CD4-positive, alpha-beta memory T cell (primary cell): ENCODE measurements around the gene AIF1L. TPM values are rescaled to one million over a fixed set of nuclear protein-coding genes. Genes with fewer than 3 reads are reported as not detected.
A peak's percentile ranks its signal among the peaks of the same experiment; 100 is the strongest.

Source experiments
- CTCF ChIA-PET: fragments of 350-600 bp; sonication (Branson Sonifier 250); formaldehyde crosslinking; loops from one replicate; lab custom pipeline; 2021; ENCODE audit warnings: inconsistent platforms; ENCODE audit not compliant: partially characterized antibody; lab: Charles Lee
- POLR2A ChIA-PET: fragments of 350-600 bp; sonication (Branson Sonifier 250); formaldehyde crosslinking; loops from one replicate; lab custom pipeline; 2021; ENCODE audit not compliant: partially characterized antibody; lab: Charles Lee
- DNase-seq, 5 donors: peaks; one replicate each; pipeline versions ENCODE4 v3.0.0 to v3.0.0-alpha.2; 2020 to 2022; ENCODE audit warnings: mixed read lengths in 1 of 5
- H3K27ac ChIP-seq: one replicate; pipeline ENCODE4 v1.7.0; 2013; ENCODE audit warnings: low read depth, low read length
- H3K27me3 ChIP-seq: 2 replicates; pipeline ENCODE4 v1.7.0; 2013; ENCODE audit warnings: mild to moderate bottlenecking, low read length, moderate library complexity; ENCODE audit not compliant: insufficient read depth
- H3K36me3 ChIP-seq: 2 replicates; pipeline ENCODE4 v1.7.0; 2013; ENCODE audit warnings: mild to moderate bottlenecking, low read length, moderate library complexity; ENCODE audit not compliant: insufficient read depth
- H3K4me1 ChIP-seq: 2 replicates; pipeline ENCODE4 v1.7.0; 2013; ENCODE audit warnings: mild to moderate bottlenecking, low read length, moderate library complexity; ENCODE audit not compliant: insufficient read depth
- H3K4me3 ChIP-seq, 2 donors: one replicate each; pipeline ENCODE4 v1.7.0; 2013; ENCODE audit warnings: low read length in 2 of 2, mild to moderate bottlenecking in 1 of 2
- H3K9me3 ChIP-seq, 2 donors: one replicate each; pipeline ENCODE4 v1.7.0; 2013; ENCODE audit warnings: low read length in 2 of 2, control low read depth in 1 of 2; ENCODE audit not compliant: control insufficient read depth in 1 of 2
- H3K27ac Mint-ChIP-seq, 7 donors: one replicate each; pipeline ENCODE4 v1.8.0; 2020 to 2021; ENCODE audit warnings: mixed read lengths in 7 of 7, mild to moderate bottlenecking in 6 of 7, inconsistent platforms in 3 of 7, moderate library complexity in 3 of 7
- H3K27me3 Mint-ChIP-seq, 2 donors: one replicate each; pipeline ENCODE4 v1.8.0; 2020 to 2021; ENCODE audit warnings: mixed read lengths in 2 of 2
- H3K36me3 Mint-ChIP-seq, 2 donors: one replicate each; pipeline ENCODE4 v1.8.0; 2020 to 2021; ENCODE audit warnings: mixed read lengths in 2 of 2, inconsistent platforms in 1 of 2, mild to moderate bottlenecking in 1 of 2
- H3K4me1 Mint-ChIP-seq, 4 donors: one replicate each; pipeline ENCODE4 v1.8.0; 2020 to 2021; ENCODE audit warnings: mixed read lengths in 4 of 4, mild to moderate bottlenecking in 1 of 4
- H3K4me3 Mint-ChIP-seq, 8 donors: one replicate each; pipeline ENCODE4 v1.8.0; 2020 to 2021; ENCODE audit warnings: mixed read lengths in 8 of 8, mild to moderate bottlenecking in 7 of 8, moderate library complexity in 6 of 8, inconsistent platforms in 3 of 8
- H3K9me3 Mint-ChIP-seq, 8 donors: one replicate each; pipeline ENCODE4 v1.8.0; 2020 to 2021; ENCODE audit warnings: mixed read lengths in 8 of 8, mild to moderate bottlenecking in 5 of 8, inconsistent platforms in 3 of 8, moderate library complexity in 1 of 8
- intact Hi-C: fragments of 100-400 bp; cut with micrococcal nuclease; formaldehyde crosslinking; loops from one replicate; pipeline ENCODE4 v1.15.1; 2023
- polyA plus RNA-seq, 2 donors: library from polyadenylated mRNA; unstranded; fragments of 300-500 nt; fragmentation: Illumina TruSeq; gene quantifications; one replicate each; pipeline ENCODE4 v1.2.3, GENCODE V29; 2021
- total RNA-seq, 2 experiments: library from RNA; stranded (reverse); gene quantifications; one replicate each; pipeline ENCODE4 v1.2.3, GENCODE V29; 2021

AIF1L gene
- total and polyA plus RNA-seq, 4 experiments from 2014 or later = 0.15 TPM; not detected in 3

DNA sequence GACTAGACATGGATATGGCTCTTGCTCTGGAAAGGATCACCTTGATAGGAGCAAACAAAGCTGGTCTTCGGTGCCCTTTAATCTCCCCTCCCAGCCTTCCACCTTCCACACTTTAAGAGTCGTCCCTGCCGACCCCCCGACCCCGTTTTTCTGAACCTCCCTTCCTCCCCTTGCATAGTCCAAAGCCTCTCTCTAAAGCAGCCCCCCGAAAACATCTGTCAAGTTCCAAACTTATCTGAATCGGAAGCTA is 28.6 kb downstream of the AIF1L start:
- Mint-ChIP-seq H3K36me3 (peaks cover 16 to 40% of the 10 kb centered on the region in 2 donors), H3K27me3 (peaks cover 0 to 3% of the 10 kb centered on the region in 2 donors), H3K4me1 (peaks cover 18 to 42% (median 28%) of the 10 kb centered on the region in 4 donors), H3K27ac (peak overlapping the region; percentile 99 to 100 (median 100)), H3K4me3 (peak overlapping the region; percentile 97 to 100 (median 99)), H3K9me3 (peaks cover 0 to 5% (median 0%) of the 10 kb centered on the region in 8 donors)
- intact Hi-C loops = loop anchor here (1.0 to 2.0 kb wide), 3 partner anchors 66 to 406 kb away; partner anchors contain the start of gene UCK1
- ChIA-PET POLR2A (interaction anchor here (0.6 to 1.9 kb wide), 22 partner anchors 8 to 1545 kb away, joined by 3 to 8 read pairs (median 4); partner anchors contain the start of genes DDX31, EXOSC2 and GTF3C4), CTCF (interaction anchor here (1.5 kb wide), 2 partner anchors 212 to 225 kb away, joined by 4 to 5 read pairs; no protein-coding TSS in a partner anchor)
- H3K9me3 ChIP-seq = no peaks in the 10 kb centered on the region
- DNase-seq = no peak
- H3K27me3 ChIP-seq = no peaks in the 10 kb centered on the region
- H3K4me1 ChIP-seq = peaks cover 17% of the 10 kb centered on the region
- H3K4me3 ChIP-seq = peak overlapping the region; percentile 85 to 95
- peaks cover 27% of the 10 kb centered on the region for H3K36me3 ChIP-seq
- peak overlapping the region; percentile 90 for H3K27ac ChIP-seq

DNA sequence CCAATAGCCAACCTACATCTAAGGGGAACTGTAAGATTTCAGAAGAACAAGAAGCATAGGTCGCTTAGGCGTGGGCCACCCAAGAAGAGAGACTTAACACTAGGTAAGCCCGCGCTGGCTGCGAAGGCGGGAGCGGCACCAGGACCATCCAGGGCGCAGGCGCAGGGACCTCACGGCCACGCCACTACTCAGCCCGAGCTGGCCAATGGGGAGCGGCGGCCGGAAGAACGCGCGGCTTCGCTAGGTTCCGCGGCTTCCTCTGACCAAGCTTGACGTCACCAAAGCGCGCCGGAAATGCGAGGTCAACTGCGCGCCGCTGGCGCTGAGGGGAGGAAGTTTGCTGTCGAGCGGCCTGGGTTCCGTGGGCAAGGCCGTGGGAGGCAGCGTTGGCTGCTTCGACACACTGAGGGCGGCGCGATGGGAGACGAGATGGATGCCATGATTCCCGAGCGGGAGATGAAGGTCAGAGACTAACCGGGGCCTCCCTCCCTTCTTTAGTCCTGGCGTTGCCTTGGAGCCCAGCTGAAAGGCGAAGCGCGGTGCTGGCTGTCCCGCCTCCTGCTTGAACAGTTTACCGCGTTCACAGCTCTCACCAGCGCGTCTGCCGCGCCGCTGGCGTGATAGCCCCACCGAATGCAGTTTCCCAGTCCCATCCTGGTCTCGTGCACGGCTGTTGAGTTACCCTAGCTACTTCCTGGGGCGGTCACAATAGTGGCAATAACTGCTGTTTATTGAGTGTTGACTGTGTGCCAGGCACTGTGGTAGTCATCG is 29.1 kb downstream of the AIF1L start, which contains the start of gene NUP214:
TSS of gene NUP214 (plus strand) at position 299 of the 771 bp plus-strand sequence. CDS start at position 418, 119 bp downstream.
- intact Hi-C loops = loop anchor here (1.0 to 2.0 kb wide), 3 partner anchors 67 to 406 kb away; partner anchors contain the start of gene UCK1
- CTCF ChIA-PET = interaction anchor here (1.5 kb wide), 2 partner anchors 211 to 225 kb away, joined by 4 to 5 read pairs; no protein-coding TSS in a partner anchor

DNA sequence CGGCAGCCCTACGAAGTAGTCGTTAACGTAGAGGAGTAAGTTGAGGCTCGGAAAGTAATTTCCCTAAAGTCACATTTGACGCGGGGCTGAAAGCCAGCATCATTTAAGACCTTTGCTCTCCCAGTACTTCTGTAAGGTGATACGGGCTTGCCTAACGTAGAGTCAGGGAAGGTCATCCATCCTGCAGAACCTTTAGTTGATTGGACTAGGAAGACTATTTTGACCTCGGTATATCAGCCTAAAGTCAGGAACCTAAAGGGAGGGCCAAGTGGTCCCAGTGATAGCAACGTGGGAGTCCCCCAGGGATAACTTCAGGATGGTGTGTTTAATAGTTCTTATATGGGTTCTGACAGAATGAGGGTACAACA is 29.7 kb downstream of the AIF1L start:
- H3K9me3 Mint-ChIP-seq = peaks cover 0 to 5% (median 0%) of the 10 kb centered on the region in 8 donors
- H3K4me3 Mint-ChIP-seq = peak overlapping the region; percentile 97 to 100 (median 99)
- H3K27ac Mint-ChIP-seq = peak overlapping the region; percentile 99 to 100 (median 100)
- peaks cover 21 to 42% (median 29%) of the 10 kb centered on the region in 4 donors for H3K4me1 Mint-ChIP-seq
- intact Hi-C loops = no loop called here
- H3K4me3 ChIP-seq = peak overlapping the region; percentile 60 to 95
- no peak for DNase-seq
- CTCF ChIA-PET = interaction anchor here (1.5 kb wide), 2 partner anchors 211 to 224 kb away, joined by 4 to 5 read pairs; no protein-coding TSS in a partner anchor
- peaks cover 24 to 49% of the 10 kb centered on the region in 2 donors for H3K36me3 Mint-ChIP-seq
- H3K27ac ChIP-seq = peak overlapping the region; percentile 90
- no peaks in the 10 kb centered on the region for H3K27me3 ChIP-seq
- POLR2A ChIA-PET = interaction anchor here (0.9 to 1.9 kb wide), 11 partner anchors 9 to 1544 kb away, joined by 3 to 8 read pairs (median 4); partner anchors contain the start of genes DDX31 and GTF3C4
- H3K27me3 Mint-ChIP-seq = peaks cover 0 to 3% of the 10 kb centered on the region in 2 donors
- H3K4me1 ChIP-seq = peaks cover 17% of the 10 kb centered on the region
- H3K9me3 ChIP-seq = no peaks in the 10 kb centered on the region
- peaks cover 35% of the 10 kb centered on the region for H3K36me3 ChIP-seq

More for the DNA sequence above, 29.1 kb downstream of the AIF1L start, which contains the start of gene NUP214:
- H3K27ac Mint-ChIP-seq = peak within 1 kb of the TSS; percentile 99 to 100 (median 100)
- DNase-seq = peak; percentile 98 to 100 (median 99)
- H3K9me3 Mint-ChIP-seq = peaks cover 0 to 5% (median 0%) of the 10 kb centered on the region in 8 donors
- H3K4me3 Mint-ChIP-seq = peak within 1 kb of the TSS; percentile 97 to 100 (median 99)
- H3K36me3 Mint-ChIP-seq = peaks cover 19 to 43% of the 10 kb centered on the region in 2 donors
- H3K4me3 ChIP-seq = peak within 1 kb of the TSS; percentile 85 to 95
- H3K9me3 ChIP-seq = no peaks in the 10 kb centered on the region
- POLR2A ChIA-PET = interaction anchor here (0.6 to 1.9 kb wide), 24 partner anchors 8 to 1545 kb away, joined by 3 to 8 read pairs (median 4); partner anchors contain the start of genes DDX31, EXOSC2 and GTF3C4
- H3K4me1 Mint-ChIP-seq = peaks cover 20 to 42% (median 28%) of the 10 kb centered on the region in 4 donors
- H3K27me3 ChIP-seq = no peaks in the 10 kb centered on the region
- H3K36me3 ChIP-seq = peaks cover 31% of the 10 kb centered on the region
- peaks cover 17% of the 10 kb centered on the region for H3K4me1 ChIP-seq
- peaks cover 0 to 3% of the 10 kb centered on the region in 2 donors for H3K27me3 Mint-ChIP-seq
- H3K27ac ChIP-seq = peak within 1 kb of the TSS; percentile 90

DNA sequence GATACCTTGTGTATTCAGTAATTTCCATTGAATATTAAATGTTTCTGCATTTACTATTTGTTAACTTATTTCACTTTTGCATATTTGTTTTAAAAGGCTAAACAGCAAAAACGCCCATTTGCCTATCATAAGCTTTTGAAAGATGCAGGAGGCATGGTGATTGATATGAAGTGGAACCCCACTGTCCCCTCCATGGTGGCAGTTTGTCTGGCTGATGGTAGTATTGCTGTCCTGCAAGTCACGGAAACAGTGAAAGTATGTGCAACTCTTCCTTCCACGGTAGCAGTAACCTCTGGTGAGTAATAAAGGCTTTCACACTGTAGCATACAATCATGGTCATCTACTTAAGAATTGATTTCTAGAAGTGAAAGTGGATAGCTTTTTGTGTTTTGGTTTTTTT is 32.9 kb downstream of the AIF1L start:
- Mint-ChIP-seq H3K36me3 (peaks cover 44 to 75% of the 10 kb centered on the region in 2 donors), H3K4me1 (peaks cover 21 to 42% (median 31%) of the 10 kb centered on the region in 4 donors), H3K4me3 (no peak overlapping the region), H3K27me3 (peaks cover 0 to 3% of the 10 kb centered on the region in 2 donors), H3K9me3 (peaks cover 0 to 5% (median 0%) of the 10 kb centered on the region in 8 donors), H3K27ac (peak overlapping the region in 1 of 7 donors; percentile 74)
- intact Hi-C loops = no loop called here
- Histone ChIP-seq H3K4me1 (peaks cover 17% of the 10 kb centered on the region), H3K27me3 (no peaks in the 10 kb centered on the region), H3K9me3 (no peaks in the 10 kb centered on the region), H3K4me3 (no peak overlapping the region), H3K27ac (no peak overlapping the region), H3K36me3 (peaks cover 58% of the 10 kb centered on the region)
- ChIA-PET POLR2A (no interaction called here), CTCF (no interaction called here)
- no peak for DNase-seq

DNA sequence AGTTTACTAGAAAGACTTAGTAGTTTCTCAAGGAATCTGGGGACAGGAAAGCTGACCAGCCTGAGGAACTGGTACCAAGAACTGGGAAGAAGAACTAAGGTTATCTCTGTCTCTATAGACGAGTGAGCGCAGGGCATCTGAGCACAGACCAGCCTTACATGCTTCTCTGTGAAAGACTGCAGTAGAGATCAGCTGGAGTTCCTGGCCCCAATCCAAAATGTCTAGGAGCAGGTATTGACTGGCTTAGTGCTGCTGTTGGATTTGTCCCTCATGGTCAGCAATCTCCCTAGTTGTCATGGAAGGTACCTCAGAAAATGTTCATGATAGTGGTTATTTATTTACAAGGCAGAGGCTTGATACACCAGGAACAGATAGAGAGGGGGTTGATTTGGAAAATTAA is 42.3 kb downstream of the AIF1L start:
- Mint-ChIP-seq H3K4me1 (peaks cover 0 to 10% (median 0%) of the 10 kb centered on the region in 4 donors), H3K9me3 (no peaks in the 10 kb centered on the region), H3K27me3 (no peaks in the 10 kb centered on the region), H3K36me3 (peaks cover 61 to 87% of the 10 kb centered on the region in 2 donors), H3K4me3 (no peak overlapping the region), H3K27ac (no peak overlapping the region)
- intact Hi-C loops = no loop called here
- POLR2A ChIA-PET = interaction anchor here (1.4 kb wide), 1 partner anchor 14 kb away, joined by 4 read pairs; the partner anchor contains the start of gene NUP214
- Histone ChIP-seq H3K9me3 (no peaks in the 10 kb centered on the region), H3K4me3 (no peak overlapping the region), H3K36me3 (peaks cover 75% of the 10 kb centered on the region), H3K4me1 (no peaks in the 10 kb centered on the region), H3K27ac (no peak overlapping the region), H3K27me3 (no peaks in the 10 kb centered on the region)
- DNase-seq = no peak
- CTCF ChIA-PET = interaction anchor here (1.4 kb wide), 1 partner anchor 13 kb away, joined by 5 read pairs; no protein-coding TSS in a partner anchor

DNA sequence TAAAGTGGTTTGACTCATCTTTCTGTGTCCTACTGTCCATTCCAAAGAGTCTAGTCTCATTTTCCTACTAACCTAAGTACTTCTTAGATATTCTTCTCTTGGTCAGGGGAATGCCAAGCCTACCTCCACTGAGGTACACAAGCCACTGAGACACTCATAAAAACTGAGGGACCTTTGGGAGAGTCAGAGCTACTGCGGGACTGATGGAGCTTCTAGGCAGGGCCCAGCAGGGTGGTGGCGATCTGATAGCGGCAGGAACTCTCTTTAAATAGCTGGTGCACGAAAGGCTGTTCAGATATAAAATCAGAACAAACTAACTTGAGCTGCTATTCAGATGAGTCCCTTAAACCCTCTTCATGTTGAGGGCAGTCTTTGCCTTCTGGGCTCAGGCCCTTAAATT is 43.8 kb downstream of the AIF1L start:
- Mint-ChIP-seq H3K4me1 (peaks cover 0 to 10% (median 0%) of the 10 kb centered on the region in 4 donors), H3K27ac (no peak overlapping the region), H3K36me3 (peaks cover 63 to 87% of the 10 kb centered on the region in 2 donors), H3K9me3 (no peaks in the 10 kb centered on the region), H3K27me3 (no peaks in the 10 kb centered on the region), H3K4me3 (no peak overlapping the region)
- Histone ChIP-seq H3K36me3 (peaks cover 75% of the 10 kb centered on the region), H3K4me1 (no peaks in the 10 kb centered on the region), H3K9me3 (no peaks in the 10 kb centered on the region), H3K27me3 (no peaks in the 10 kb centered on the region), H3K27ac (no peak overlapping the region), H3K4me3 (no peak overlapping the region)
- CTCF ChIA-PET = interaction anchor here (1.4 kb wide), 1 partner anchor 12 kb away, joined by 5 read pairs; no protein-coding TSS in a partner anchor
- intact Hi-C loops = no loop called here
- POLR2A ChIA-PET = no interaction called here
- no peak for DNase-seq
